Measurements from ENCODE around the gene GRIN2A.

GRCh38 chr16:9965079-9965478 is 217.1 kb downstream of the GRIN2A start:
- no peak for TF ChIP-seq HBP1 (CRISPR knock-in tag; IDR thresholded peaks at IDR 0.05; ENCODE audit: low read depth)
- no peak for TF ChIP-seq GABPA (IDR thresholded peaks at IDR 0.05; ENCODE audit: low read depth, low read length)
- no peak for TF ChIP-seq GABPA (CRISPR knock-in tag; IDR thresholded peaks at IDR 0.05; ENCODE audit: low read depth)
- no peak for TF ChIP-seq ZEB1 (IDR thresholded peaks at IDR 0.05; ENCODE audit: insufficient replicate concordance, low read depth)
- no peak for TF ChIP-seq CEBPB (IDR thresholded peaks at IDR 0.05; ENCODE audit: borderline replicate concordance, low read depth, low read length)
- TF ChIP-seq E2F5 (CRISPR knock-in tag; conservative IDR thresholded peaks at IDR 0.05): no peak
- TF ChIP-seq ZNF263 (CRISPR knock-in tag; IDR thresholded peaks at IDR 0.05): no peak
- no peak for TF ChIP-seq YY1 (IDR thresholded peaks at IDR 0.05; ENCODE audit: insufficient read depth, insufficient replicate concordance, low read depth, low read length)
- no peak for TF ChIP-seq RAD21 (CRISPR knock-in tag; IDR thresholded peaks at IDR 0.05)

Measured in HepG2 (cell line).